ENCODE data around the gene TIGD3.

The TIGD3 gene, protein sequence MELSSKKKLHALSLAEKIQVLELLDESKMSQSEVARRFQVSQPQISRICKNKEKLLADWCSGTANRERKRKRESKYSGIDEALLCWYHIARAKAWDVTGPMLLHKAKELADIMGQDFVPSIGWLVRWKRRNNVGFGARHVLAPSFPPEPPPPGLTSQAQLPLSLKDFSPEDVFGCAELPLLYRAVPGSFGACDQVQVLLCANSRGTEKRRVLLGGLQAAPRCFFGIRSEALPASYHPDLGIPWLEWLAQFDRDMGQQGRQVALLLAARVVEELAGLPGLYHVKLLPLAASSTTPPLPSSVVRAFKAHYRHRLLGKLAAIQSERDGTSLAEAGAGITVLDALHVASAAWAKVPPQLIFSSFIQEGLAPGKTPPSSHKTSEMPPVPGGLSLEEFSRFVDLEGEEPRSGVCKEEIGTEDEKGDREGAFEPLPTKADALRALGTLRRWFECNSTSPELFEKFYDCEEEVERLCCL

DNA sequence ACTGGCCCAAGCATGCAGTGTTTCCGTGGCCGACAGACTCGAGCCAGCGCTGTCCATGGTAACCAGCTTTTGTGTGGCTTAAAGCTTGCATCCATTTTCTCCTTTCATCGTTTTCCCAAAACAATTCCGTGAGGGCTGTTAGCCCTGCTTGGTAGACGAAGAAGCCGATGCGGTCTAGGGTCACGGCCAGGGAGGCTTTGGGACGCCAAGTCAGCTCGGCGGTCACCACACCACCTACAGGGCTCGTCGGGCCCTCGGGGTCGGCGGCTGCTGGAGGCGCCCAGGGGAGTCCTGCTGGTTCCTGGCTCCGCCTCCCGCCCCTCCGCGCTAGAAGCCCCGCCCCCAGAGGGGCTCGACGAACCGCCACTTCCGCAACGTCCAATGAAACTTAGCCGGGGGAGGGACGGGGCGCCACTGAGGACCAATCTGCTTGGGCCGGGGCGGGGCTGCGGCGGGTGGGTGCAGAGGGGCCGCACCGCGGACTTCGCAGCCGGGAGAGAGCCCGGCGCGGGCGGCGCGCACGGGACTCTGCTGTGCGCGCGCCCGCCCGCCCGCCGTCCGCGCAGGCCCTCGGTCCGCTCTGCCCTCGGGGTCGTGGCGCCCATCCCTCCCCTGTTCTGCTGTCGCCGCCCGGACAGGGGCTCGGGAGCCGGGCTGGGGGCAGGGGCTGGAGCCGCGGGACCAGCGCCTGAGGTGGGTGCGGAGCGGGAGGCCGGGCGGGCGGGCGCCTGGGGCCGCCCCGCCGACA is at the start of gene TIGD3:
TSS of gene TIGD3 (plus strand) at position 487 of the 748 bp plus-strand sequence. CDS start 1,058 bp downstream, outside the sequence.
- DNase-seq: peak; percentile 92 to 99

DNA sequence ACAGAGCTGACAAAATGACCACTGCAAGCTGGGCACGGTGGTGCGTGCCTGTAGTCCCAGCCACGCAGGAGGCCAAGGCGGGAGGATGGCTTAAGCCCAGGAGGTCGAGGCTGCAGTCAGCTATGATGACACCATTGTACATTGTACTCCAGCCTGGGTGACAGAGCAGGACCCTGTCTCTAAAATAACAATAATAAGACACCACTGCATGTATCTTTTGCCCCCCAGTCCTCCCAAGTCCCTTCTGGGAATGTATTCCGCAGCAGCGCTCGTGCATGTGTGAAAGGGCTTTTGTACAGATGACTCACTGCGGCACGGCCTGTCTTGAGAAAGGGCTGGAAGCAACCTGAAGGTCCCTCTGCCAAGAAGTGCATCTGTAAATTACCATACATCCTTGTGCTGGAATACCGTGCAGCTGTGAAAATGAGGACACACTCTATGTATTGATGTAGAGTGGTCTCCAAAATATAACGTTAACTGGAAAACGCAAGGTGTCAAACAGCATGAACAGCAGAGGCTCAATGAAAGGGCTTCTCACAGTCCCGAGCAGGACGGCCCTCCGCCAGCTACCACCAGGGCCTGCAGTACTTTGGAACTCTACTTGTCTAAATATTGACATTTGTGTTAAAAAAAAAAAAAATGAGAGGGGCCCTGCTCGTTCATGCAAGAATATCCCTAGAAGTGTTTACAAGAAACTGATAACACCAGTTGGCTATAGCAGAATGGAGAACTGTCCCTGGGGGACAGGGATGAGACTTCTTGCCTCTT is 48.9 kb upstream of the TIGD3 start:
- DNase-seq: no peak

DNA sequence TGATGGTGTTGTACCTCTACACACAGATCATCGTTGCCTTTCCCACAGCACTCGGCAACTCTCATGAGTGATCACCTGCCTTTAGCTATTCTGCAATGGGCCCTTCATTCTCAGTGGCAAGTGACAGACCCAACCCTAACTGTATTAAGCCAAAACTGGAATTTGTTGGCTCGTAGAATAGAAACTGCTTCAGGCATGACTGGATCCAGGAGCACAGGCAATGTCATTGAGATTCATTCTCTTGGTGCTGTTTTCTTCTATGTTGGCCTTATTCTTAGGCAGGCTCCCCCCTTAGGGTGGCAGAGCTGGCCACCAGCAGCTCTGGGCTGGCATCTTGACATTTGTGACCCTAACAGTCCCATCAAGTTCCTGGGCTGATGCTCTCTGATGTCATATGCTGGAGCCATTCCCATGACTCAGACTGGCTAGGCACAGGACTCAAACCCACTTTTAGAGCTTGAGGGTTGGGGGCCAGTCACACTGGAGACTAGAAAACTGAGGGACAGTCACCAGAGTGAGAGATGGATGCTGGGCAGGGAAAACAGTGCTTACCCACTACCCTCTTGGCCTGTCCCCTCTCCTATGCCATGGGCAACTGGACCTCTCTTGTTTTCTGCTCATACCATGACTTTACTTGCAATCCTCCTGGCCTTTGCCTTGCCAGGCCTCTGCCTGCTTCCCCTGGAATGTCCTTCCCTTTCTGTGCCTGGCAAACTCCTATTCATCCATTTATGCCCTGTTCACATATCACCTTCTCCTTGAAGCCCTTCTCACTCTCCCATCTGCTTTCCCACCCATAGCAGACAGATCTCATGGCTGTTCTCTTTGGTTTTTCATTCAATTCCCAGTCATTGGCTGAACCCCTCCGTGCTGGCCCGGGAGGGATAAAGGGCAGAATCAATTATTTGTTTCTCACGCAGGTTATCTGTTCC is 47.0 kb upstream of the TIGD3 start:
- no peak for DNase-seq

DNA sequence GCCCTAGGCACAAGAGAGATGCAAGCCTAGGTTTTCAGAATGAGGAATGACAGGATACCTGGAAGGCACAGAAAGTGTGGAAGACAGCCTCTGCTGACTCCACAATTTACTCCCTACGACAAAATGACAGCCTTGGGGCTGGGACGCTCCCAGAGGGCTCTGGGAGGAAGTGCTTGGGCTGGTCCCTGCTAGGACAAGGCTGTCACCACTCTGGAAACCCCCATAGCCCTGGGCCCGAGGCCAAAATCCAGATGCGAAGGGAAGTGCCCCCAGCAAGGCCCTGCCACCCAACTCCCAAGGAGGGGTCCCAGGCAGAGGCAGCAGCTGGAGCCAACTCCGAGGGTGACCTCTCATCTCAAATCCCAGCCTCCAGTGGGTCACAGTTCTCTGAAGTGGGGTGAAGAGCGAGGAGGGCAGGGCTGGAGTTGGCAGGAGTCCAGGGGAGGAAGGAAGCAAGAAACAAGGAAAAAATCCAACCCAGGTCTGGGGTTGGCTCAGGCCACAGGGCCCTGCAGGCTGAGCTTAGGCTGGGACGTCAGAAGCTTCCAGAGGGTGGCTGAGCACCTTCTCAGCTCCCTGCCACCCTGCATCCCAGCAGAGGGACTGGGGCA is 46.2 kb upstream of the TIGD3 start:
- no peak for DNase-seq

DNA sequence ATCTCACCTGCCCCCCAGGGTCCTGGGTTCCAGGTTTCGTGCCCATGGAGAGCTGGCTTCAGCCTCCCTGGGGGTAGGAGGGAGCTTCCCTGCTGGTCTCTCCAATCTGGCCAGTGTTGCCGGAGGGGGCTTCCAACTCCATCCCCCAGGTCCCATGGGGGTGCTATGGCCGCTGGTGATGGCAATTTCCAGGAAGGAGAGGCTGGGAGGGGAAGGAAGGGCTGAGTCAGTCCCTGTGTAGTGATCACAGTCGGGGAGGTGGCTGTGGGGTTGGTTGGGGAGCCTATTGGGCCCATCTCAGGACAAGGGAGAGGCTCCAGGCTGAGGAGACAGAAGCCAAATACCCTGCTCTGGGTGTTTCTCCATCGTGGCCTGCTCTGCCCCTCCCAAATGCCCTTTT is 45.5 kb upstream of the TIGD3 start:
- DNase-seq: no peak

DNA sequence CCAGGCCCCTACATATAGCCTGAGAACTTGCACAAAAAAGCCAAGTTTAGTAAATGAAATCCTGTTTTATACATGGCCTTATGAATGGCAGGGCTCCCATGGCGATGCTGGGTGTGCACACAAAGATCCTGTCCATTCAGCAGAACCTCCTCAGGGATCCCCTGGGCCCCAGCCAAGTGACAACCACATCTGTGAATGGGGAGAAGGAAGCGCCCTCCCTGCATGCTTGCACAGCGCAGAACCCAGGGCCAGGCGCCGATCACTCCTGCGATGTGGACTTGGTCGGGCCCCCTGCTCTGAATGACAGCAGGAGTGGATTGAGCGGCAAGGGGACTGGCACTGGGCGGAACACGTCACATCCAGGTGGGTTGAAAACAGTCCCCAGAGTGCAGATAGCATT is 44.3 kb upstream of the TIGD3 start:
- peak in 1 of 2 experiments; percentile 37 for DNase-seq

DNA sequence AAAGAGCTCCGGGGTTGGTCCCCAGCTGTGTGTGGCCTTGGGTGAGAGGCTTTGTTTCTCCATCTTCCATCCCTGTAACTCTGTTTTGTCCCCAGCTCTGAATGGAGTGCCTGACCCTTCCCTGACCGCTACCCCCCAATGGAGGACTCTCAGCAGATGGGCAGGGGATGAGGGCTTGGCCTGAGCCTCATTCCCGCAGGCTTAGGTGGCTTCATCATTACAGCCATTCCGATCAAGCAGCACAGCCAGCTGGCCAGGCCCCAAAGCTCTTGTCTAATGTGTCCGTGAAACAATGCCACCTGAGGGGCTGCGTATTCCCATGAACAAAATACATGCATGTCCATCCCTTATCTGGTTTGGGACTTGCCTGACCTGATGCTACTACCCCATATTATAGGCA is 43.8 kb upstream of the TIGD3 start:
- DNase-seq: no peak

DNA sequence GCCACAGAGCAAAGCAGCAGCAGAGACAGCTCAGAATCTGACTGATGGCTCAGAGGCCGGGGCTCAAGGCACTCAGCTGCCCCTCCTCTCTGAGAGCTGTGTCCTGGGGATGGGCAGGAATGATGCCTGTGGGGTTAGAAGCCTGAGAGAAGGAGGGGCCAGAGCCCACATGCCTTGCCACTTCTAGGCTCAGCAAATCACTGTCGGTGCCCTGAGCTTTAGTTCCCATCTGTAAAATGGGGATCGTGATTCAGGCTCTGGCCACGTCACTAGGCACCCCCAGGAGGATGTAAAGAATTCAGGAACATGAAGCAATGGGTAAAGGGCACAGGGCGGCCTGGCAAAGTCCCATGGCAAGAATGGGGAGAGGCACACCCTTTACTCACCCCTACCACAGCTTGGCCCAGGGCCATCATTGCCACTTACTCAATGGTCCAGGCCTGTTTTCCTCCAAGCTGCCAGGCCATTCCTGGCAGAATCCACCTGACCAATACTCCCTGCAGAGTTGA is 43.3 kb upstream of the TIGD3 start:
- no peak for DNase-seq

DNA sequence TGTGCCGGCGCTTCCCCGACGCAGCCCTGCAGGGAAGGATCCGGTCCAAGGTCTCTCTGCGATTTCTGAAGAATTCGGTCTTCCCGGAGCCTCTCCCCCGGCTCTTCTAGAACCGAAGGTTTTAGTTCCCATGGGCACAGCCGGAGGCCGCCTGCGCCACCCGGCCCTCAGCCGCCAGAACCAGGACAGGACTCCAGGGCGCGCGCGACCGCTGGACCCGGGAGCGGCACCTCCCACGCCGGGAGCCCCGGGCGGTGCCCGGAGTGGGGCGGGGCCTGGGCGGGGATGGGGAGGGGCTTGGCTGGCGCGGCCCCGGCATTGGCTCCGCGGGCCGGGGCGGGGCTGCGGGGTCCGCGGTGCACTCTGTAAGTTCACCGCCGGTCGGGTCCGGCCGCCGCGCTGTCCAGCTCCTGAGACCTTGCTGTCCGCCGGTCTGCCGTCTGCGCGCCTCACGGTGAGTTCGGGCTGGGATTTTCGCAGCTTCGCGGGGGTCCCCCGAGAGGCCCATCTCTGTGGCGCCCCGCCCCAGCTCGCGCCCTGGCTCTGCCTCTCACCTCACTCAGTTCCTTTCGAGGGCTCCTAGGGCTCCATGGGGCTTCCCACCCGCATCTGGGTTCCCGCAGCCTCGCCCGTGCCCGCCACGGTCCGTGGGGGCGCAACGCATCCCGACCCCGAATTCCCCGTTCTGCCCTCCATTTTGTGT is 39.9 kb upstream of the TIGD3 start, which contains the start of gene CDC42EP2:
TSS of gene CDC42EP2 (plus strand) at position 366 of the 703 bp plus-strand sequence. CDS start 6,033 bp downstream, outside the sequence.
- peak in 1 of 2 experiments; percentile 89 for DNase-seq

DNA sequence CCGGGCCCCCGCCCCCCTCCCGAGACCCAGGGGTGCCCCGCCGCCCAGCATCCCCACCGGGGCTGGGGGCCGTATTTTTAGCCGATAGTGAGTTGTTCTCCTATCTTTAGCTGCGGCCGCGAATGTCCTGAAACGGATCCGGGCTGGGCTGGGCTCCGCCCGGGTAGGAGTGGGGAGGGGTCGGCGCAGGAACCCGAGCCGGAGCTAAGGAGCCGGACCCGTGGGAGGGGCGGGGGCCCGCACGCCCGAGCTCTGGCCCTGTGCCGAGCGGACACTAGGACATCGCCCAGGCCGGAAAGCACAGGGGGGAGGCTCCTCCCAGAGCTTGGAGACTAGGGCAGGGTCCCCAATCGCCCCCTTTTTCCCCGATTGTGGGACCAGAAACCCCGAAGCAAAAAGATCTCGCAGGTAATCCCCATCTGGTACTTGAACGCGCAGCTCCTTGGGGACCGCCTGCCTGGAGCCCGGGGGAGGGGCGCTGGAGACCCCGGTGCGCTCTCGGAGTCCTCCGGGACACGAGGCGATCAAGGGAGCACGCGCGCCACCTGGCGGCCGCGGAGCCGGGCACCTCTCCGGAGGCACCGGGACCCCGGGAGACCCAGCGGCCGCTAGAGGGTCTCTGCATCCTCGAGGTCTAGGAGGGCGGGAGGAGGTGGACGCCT is 39.2 kb upstream of the TIGD3 start:
- DNase-seq: peak; percentile 47 to 92

DNA sequence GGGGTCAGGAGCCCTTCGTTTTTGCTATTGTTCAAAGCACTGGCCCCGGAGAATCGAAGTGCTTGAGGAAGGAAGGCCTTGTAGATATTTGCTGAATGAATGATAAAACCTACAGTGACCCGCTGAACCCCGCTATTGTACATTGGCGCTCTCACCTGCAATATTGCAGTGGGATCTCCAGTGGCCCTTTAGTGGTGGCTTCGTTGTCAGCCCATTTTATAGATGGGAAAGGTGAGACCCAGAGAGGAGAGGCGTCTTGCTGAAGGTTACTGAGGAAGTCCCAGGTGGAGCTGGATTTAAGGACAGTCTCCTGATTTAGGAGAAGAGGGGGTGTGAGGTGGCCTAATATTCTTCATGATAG is 38.7 kb upstream of the TIGD3 start:
- DNase-seq: no peak

DNA sequence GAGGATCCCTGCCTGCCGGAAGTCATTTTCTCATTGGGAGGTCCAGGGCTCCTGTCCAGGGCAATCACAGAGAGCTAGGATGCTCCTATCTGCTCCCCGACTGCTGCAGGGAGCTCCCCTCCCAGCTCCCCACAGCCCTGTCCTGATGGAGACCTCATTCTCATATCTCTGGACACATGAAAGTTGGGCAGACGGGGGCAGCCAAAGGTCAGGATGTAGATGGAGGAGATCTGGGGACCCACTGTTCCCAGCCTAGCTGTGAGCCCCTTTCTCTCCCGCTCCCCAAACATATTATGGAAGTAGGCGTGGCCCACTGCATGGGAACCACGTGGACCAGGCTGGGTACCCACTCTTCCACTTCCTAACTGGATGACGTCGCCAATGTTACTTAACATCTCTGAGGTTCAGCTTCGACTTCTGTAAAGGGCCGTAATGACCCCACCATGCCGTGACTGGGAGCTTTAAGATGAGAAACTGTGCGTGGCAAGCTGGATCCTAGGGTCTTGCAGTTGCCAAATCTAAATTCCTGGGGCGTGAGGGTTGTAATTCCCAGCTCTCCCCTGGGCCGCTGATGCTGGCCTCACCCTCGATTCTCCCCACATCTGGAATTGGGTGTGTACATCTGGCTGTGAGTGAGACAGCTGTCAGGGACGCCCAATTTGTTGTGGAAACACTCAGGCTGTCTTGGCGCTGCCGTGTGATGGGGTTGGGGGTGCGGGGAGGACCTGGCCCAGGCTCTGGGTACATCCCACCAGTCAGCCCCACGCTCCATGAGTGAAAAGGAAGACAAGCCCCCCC is 38.1 kb upstream of the TIGD3 start:
- DNase-seq: no peak

DNA sequence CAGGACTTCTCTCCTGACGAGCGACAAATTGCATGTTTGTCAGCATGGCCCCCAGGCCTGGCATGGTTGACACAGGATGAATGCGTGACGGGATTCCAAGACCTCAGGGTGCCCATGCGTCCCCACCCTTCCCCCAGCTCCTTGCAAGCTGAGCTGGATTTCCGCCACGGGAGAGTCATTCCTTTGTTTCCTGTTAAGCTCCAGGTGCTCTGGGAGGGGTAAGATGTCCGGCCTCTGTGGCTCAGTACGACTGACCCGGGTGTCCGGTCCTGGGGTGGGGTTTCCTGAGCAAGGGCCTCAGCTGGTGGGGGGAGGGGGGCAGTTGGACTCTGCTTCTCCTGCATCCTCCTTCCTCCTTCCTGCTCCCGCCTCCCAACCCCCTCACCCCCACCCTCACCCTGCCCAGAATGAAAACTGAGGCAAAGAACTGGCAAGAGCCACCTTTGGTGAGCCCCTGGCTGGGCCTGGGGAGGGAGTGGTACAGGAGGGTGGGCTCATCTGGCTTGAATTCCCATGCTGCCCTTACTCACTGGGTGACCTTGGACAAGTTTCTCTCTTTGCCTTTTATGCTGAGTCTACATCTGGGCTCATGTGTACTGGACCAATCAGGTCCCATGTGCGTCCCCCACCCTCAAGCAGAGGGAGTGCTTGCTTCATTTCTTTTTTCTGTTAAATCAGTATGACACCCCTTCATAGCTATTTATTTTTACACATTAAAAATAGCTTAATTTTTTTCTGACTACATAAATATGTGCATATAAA is 37.3 kb upstream of the TIGD3 start:
- peak in 1 of 2 experiments; percentile 23 for DNase-seq

DNA sequence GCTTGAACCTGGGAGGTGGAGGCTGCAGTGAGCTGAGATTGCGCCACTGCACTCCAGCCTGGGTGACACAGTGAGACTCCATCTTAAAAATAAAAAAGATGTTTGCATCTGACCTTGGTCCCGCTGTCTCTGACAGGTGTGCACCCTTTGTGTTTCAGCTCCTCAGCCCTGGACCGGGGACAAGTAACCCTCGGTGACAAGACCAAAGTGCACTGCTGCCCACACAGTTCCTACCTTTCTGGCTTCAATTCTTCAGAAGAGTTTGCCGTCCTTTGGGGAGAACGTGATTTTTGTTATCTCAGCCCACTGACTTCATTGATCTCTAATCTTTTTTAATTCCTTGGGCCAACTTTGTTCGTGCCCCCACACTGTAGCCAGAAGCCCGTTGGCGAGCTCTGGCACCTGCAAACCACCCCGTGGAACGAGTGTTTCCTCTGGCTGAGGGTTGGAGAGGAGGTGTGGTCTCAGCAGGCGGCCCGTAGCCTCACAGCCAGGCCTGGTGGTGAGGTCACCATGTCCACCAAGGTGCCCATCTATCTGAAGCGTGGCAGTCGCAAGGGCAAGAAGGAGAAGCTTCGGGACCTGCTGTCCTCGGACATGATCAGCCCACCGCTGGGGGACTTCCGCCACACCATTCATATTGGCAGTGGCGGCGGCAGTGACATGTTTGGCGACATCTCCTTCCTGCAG is 34.0 kb upstream of the TIGD3 start:
- no peak for DNase-seq

DNA sequence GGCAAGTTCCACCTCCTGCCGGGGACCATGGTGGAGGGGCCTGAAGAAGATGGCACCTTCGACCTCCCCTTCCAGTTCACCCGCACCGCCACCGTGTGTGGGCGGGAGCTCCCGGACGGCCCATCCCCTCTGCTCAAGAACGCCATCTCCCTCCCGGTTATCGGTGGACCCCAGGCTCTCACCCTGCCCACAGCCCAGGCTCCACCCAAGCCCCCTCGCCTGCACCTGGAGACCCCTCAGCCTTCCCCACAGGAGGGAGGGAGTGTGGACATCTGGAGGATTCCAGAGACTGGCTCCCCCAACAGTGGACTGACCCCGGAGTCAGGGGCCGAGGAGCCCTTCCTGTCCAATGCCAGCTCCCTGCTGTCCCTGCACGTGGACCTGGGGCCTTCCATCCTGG is 33.5 kb upstream of the TIGD3 start:
- no peak for DNase-seq

DNA sequence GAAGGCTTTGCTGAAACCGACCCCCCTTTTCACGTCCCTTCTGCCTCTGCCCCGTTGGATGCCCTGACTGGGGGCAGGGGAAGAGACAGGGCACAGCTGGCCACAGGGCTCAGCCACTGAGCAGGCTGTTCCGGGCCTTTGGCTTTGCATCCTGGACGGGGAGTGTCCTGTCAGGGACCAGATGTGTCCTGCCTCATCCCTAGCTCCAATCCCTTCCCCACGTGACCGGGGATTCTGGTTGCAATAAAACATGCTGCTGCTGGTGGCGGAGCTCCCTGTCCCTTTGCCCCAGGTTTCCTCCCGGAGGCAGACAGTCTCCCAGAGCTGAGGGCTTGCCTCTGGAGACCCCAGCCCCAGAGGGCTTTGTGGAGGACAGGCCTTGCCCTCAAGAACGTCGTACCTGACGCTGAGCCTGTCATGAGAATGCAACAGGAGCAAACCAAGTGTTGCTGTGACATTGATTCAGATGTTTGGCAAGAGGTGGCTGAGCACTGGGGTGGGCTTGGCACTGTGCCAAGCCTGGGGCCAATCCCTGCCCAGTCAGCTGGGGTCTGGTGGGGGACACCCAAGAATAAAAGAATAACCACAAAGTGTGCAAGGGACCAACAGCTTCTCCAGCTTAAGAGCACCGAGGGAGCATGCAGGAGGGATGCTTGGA is 32.6 kb upstream of the TIGD3 start:
- no peak for DNase-seq

DNA sequence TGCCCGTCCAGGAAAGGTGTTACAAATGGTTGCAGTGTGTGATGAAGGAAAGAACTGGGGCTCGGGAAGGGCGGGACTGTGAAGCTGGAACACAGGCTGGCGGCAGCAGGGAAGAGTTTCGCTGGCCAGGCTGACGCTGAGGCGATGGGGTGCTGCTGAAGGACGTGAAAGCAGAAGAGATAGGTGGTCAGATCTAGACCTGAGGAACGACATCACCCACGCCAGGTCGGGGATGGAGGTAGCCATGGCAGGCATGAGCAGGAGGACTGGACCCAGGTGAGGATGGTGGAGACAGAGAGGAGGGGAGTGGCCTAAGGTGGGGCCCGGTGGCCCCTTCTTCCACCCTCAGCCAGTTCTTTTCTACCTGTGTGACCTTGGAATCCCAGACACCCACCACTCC is 30.7 kb upstream of the TIGD3 start:
- peak in 1 of 2 experiments; percentile 26 for DNase-seq
